HS-27A (cell line): ENCODE measurements around the gene EPHX1.
"Not testable (repeated sequence)": the region's sequence is repeated elsewhere in the genome, so short reads cannot be mapped to it uniquely, and the experiment has no call there.

Experiments used
- DNase-seq: peaks from one replicate; pipeline ENCODE4 v3.0.0-alpha.2; 2012; ENCODE audit warnings: low read depth, missing footprints

Gene EPHX1

GRCh38 chr1:225809842-225810578 lies at the start of gene EPHX1:
Gene EPHX1 (plus strand): TSS chr1:225810124. CDS start chr1:225828730, 18,606 bp downstream.
- peak; percentile 55 for DNase-seq

GRCh38 chr1:225760531-225760930 lies 49.4 kb upstream of the EPHX1 start:
- DNase-seq: no peak

- DNase-seq: not testable (repeated sequence)
Observed at GRCh38 chr1:225761395-225761794, 48.5 kb upstream of the EPHX1 start.

- DNase-seq: no peak
Observed at GRCh38 chr1:225762002-225762441, 47.9 kb upstream of the EPHX1 start.

GRCh38 chr1:225762444-225762843 lies 47.5 kb upstream of the EPHX1 start:
- DNase-seq: no peak

GRCh38 chr1:225763716-225764548 lies 46.0 kb upstream of the EPHX1 start:
- no peak for DNase-seq

GRCh38 chr1:225765982-225766674 lies 43.8 kb upstream of the EPHX1 start:
- DNase-seq: no peak

GRCh38 chr1:225766967-225767633 lies 42.8 kb upstream of the EPHX1 start:
- peak; percentile 82 for DNase-seq

- DNase-seq: no peak
Observed at GRCh38 chr1:225767634-225768540, 42.0 kb upstream of the EPHX1 start.

- DNase-seq: no peak
Observed at GRCh38 chr1:225768662-225769426, 41.1 kb upstream of the EPHX1 start.

- DNase-seq: no peak
Observed at GRCh38 chr1:225769687-225770086, 40.2 kb upstream of the EPHX1 start.

- no peak for DNase-seq
Observed at GRCh38 chr1:225770561-225771248, 39.2 kb upstream of the EPHX1 start.

- DNase-seq: no peak
Observed at GRCh38 chr1:225771661-225772322, 38.1 kb upstream of the EPHX1 start.

GRCh38 chr1:225772323-225772768 lies 37.6 kb upstream of the EPHX1 start:
- DNase-seq: no peak

GRCh38 chr1:225772848-225773247 lies 37.1 kb upstream of the EPHX1 start:
- DNase-seq: no peak

GRCh38 chr1:225774281-225775147 lies 35.4 kb upstream of the EPHX1 start:
- DNase-seq: no peak

GRCh38 chr1:225776294-225776693 lies 33.6 kb upstream of the EPHX1 start:
- DNase-seq: no peak

- no peak for DNase-seq
Observed at GRCh38 chr1:225777058-225777582, 32.8 kb upstream of the EPHX1 start.
